ENCODE results near the gene TRIM46. TPM values are rescaled to one million over a fixed set of nuclear protein-coding genes. Genes with fewer than 3 reads are reported as not detected.
A peak's percentile ranks its signal among the peaks of the same experiment; 100 is the strongest.
"Not testable (repeated sequence)": the region's sequence is repeated elsewhere in the genome, so short reads cannot be mapped to it uniquely, and the experiment has no call there.

Gene TRIM46
- total RNA-seq, 1 experiment from 2014 or later = 4.1 TPM

DNA sequence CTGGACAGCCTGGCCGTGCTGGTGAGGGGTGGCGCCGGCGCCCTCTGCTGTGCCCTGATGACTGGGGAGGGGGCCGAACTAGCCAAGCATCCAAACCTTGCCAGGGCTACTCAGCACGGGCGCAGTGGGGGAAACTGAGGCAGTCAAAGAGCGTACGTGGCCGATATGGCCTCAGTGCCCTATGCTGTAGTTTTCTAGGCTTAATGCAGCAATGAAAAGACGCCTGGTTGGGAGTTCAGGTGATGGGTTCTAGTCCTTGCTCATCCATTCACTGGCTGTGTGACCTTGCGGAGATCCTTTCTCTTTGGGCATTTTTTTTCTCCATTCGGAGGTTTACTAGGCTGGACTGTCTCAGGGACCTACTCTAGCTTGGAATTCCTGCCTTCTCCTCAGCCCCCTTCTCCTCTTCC lies 35.7 kb downstream of the TRIM46 start:
- Histone ChIP-seq H3K27ac (ENCODE audit: low read length) (peak overlapping the region; percentile 90), H4K20me1 (ENCODE audit: low read length) (no peaks in the 10 kb centered on the region), H3K4me1 (ENCODE audit: insufficient read depth, low read length) (peaks cover 26% of the 10 kb centered on the region), H2AFZ (ENCODE audit: low read length) (peak overlapping the region; percentile 92), H3K9ac (ENCODE audit: low read length) (peak overlapping the region; percentile 98), H3K4me2 (ENCODE audit: low read length) (peak overlapping the region; percentile 95), H3K27me3 (ENCODE audit: low read length) (no peaks in the 10 kb centered on the region), H3K9me3 (ENCODE audit: low read length) (no peaks in the 10 kb centered on the region), H3K4me3 (ENCODE audit: low read length) (peak overlapping the region; percentile 98), H3K36me3 (ENCODE audit: low read depth, low read length) (no peaks in the 10 kb centered on the region; the same call in 1 of the 2 replicates), H3F3A (ENCODE audit: low read length, unreplicated experiment) (no peaks in the 10 kb centered on the region), H3K9me2 (replicated peaks; ENCODE audit: low read length) (no peaks in the 10 kb centered on the region), H3K79me2 (ENCODE audit: low read length) (peaks cover 12% of the 10 kb centered on the region)
- no peak for TF ChIP-seq EZH2phosphoT487 (IDR thresholded peaks at IDR 0.05; ENCODE audit: borderline replicate concordance, low read length)
- no peak for TF ChIP-seq CTCF (conservative IDR thresholded peaks at IDR 0.05; ENCODE audit: low read depth, low read length)
- no peak for TF ChIP-seq EZH2 (IDR thresholded peaks at IDR 0.05; ENCODE audit: low read length, unreplicated experiment)
- intact Hi-C loops (cut with micrococcal nuclease) = loop anchor here (5.0 kb wide), 1 partner anchor 33 kb away; a partner anchor contains a TSS
- no peak for DNase-seq
- ATAC-seq = no peak
- POLR2A ChIA-PET (ENCODE audit: unreplicated experiment) = interaction anchor here (0.6 to 0.7 kb wide), 2 partner anchors 33 to 54 kb away, joined by 3 read pairs; no protein-coding TSS in a partner anchor
- CTCF ChIA-PET = interaction anchor here (1.0 to 1.2 kb wide), 2 partner anchors 36 to 52 kb away, joined by 4 read pairs; partner anchors contain the start of gene KRTCAP2
- BruUV-seq (replicated peaks) = TSS peak; percentile 85

GRCh38 chr1:155210314-155211104 lies 36.9 kb downstream of the TRIM46 start:
- Histone ChIP-seq H4K20me1 (ENCODE audit: low read length) (no peaks in the 10 kb centered on the region), H3K27me3 (ENCODE audit: low read length) (no peaks in the 10 kb centered on the region), H3K9me2 (replicated peaks; ENCODE audit: low read length) (no peaks in the 10 kb centered on the region), H3K4me1 (ENCODE audit: insufficient read depth, low read length) (peaks cover 26% of the 10 kb centered on the region), H3K4me3 (ENCODE audit: low read length) (peak overlapping the region; percentile 98; the same call in 1 of the 2 replicates), H3K79me2 (ENCODE audit: low read length) (peaks cover 12% of the 10 kb centered on the region), H2AFZ (ENCODE audit: low read length) (no peak overlapping the region), H3K36me3 (ENCODE audit: low read depth, low read length) (no peaks in the 10 kb centered on the region; the same call in 1 of the 2 replicates), H3F3A (ENCODE audit: low read length, unreplicated experiment) (no peaks in the 10 kb centered on the region), H3K4me2 (ENCODE audit: low read length) (peak overlapping the region; percentile 95), H3K27ac (ENCODE audit: low read length) (no peak overlapping the region), H3K9me3 (ENCODE audit: low read length) (no peaks in the 10 kb centered on the region), H3K9ac (ENCODE audit: low read length) (no peak overlapping the region)
- no peak for ATAC-seq
- POLR2A ChIA-PET (ENCODE audit: unreplicated experiment) = no interaction called here
- BruUV-seq (replicated peaks) = no TSS peak
- no peak for TF ChIP-seq EZH2 (IDR thresholded peaks at IDR 0.05; ENCODE audit: low read length, unreplicated experiment)
- TF ChIP-seq CTCF (conservative IDR thresholded peaks at IDR 0.05; ENCODE audit: low read depth, low read length) = no peak
- no peak for TF ChIP-seq EZH2phosphoT487 (IDR thresholded peaks at IDR 0.05; ENCODE audit: borderline replicate concordance, low read length)
- intact Hi-C loops (cut with micrococcal nuclease) = no loop called here
- DNase-seq = no peak
- CTCF ChIA-PET = no interaction called here

DNA sequence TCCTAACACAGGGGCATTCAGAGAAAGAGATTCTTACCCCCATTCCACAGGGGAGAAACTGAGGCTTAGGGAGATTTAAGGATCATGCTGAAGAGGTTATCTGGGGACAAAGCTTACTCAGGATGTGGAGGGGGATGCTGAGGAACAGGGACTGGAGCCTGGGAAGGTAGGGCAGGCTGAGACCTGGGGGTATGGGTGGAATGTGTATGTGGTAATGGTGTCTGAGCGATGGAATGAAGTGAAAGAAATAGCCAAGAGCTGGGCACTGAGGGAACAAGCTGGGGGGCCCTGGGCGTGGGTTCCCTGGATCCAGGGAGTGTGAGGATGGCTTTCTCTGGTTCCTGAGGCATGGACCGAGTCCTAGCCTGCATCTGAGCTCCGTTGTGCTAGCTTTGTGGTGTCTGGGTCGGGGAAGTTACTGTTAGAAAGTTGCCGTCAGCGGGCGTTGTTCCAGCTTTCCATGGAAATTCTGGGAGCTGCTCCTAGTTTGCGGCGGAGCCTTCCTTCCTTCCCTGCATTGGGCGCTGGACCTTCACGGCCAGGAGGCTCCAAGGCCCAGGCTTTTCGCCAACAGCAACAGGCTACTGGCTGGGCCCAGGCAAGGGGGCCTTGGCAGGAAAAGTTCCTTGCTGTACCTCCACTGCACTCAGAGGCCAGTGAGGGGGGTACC lies 37.9 kb downstream of the TRIM46 start:
- H2AFZ ChIP-seq (ENCODE audit: low read length); H3K4me2 ChIP-seq (ENCODE audit: low read length); H3K27ac ChIP-seq (ENCODE audit: low read length); H3K27me3 ChIP-seq (ENCODE audit: low read length); BruUV-seq (replicated peaks); H3K9me3 ChIP-seq (ENCODE audit: low read length); H4K20me1 ChIP-seq (ENCODE audit: low read length); POLR2A ChIA-PET (ENCODE audit: unreplicated experiment); H3F3A ChIP-seq (ENCODE audit: low read length, unreplicated experiment); H3K36me3 ChIP-seq (ENCODE audit: low read depth, low read length); DNase-seq; CTCF ChIA-PET; H3K9me2 ChIP-seq (replicated peaks; ENCODE audit: low read length); intact Hi-C loops (cut with micrococcal nuclease); ATAC-seq; H3K4me3 ChIP-seq (ENCODE audit: low read length); H3K9ac ChIP-seq (ENCODE audit: low read length): not testable (repeated sequence)
- Histone ChIP-seq H3K4me1 (ENCODE audit: insufficient read depth, low read length) (peaks cover 26% of the 10 kb centered on the region), H3K79me2 (ENCODE audit: low read length) (peaks cover 12% of the 10 kb centered on the region)

DNA sequence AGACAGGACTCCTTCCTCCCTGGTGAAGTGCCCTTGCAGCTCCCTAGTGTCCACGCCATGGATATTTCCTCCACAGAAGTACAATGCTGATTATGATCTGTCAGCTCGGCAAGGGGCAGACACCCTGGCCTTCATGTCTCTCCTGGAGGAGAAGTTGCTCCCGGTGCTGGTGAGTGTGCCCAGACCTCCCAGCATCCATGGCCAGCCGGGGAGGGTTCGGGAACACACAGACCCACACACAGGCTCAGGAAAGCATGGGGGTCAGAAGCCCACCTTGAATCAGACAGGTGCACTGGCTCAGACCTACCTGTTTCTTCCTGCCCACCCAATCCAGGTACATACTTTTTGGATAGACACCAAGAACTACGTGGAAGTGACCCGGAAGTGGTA lies 38.4 kb downstream of the TRIM46 start:
- POLR2A ChIA-PET (ENCODE audit: unreplicated experiment); H3F3A ChIP-seq (ENCODE audit: low read length, unreplicated experiment); intact Hi-C loops (cut with micrococcal nuclease); H3K9me2 ChIP-seq (replicated peaks; ENCODE audit: low read length); ATAC-seq; BruUV-seq (replicated peaks); H3K9ac ChIP-seq (ENCODE audit: low read length); H4K20me1 ChIP-seq (ENCODE audit: low read length); H3K27ac ChIP-seq (ENCODE audit: low read length); H2AFZ ChIP-seq (ENCODE audit: low read length); CTCF ChIA-PET; H3K4me3 ChIP-seq (ENCODE audit: low read length); H3K36me3 ChIP-seq (ENCODE audit: low read depth, low read length); H3K9me3 ChIP-seq (ENCODE audit: low read length); DNase-seq; H3K4me2 ChIP-seq (ENCODE audit: low read length); H3K27me3 ChIP-seq (ENCODE audit: low read length): not testable (repeated sequence)
- peaks cover 24% of the 10 kb centered on the region for H3K4me1 ChIP-seq (ENCODE audit: insufficient read depth, low read length)
- H3K79me2 ChIP-seq (ENCODE audit: low read length) = peaks cover 12% of the 10 kb centered on the region

DNA sequence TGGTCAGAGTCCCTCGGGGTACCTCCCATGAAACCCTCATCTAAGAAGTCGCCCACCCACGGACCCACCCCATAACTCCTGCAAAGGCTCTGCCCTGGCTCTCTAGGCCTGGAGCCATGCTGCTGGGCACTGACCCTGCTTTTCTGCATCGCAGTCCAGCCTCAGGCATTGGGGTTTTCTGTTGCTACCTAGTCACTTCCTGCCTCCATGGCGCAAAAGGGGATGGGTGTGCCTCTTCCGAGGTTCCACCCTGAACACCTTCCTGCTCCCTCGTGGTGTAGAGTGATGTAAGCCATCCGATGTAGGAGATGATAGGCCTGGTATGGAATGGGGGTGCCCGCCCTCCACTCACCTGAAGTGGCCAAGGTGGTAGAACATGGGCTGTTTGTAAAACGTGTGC lies 41.1 kb downstream of the TRIM46 start:
- H3K9me3 ChIP-seq (ENCODE audit: low read length); DNase-seq; H3K9ac ChIP-seq (ENCODE audit: low read length); H3K4me1 ChIP-seq (ENCODE audit: insufficient read depth, low read length); H3F3A ChIP-seq (ENCODE audit: low read length, unreplicated experiment); H3K79me2 ChIP-seq (ENCODE audit: low read length); H3K9me2 ChIP-seq (replicated peaks; ENCODE audit: low read length); H3K36me3 ChIP-seq (ENCODE audit: low read depth, low read length); H2AFZ ChIP-seq (ENCODE audit: low read length); H3K4me3 ChIP-seq (ENCODE audit: low read length); intact Hi-C loops (cut with micrococcal nuclease); BruUV-seq (replicated peaks); CTCF ChIA-PET; H3K4me2 ChIP-seq (ENCODE audit: low read length); H3K27me3 ChIP-seq (ENCODE audit: low read length); H4K20me1 ChIP-seq (ENCODE audit: low read length); H3K27ac ChIP-seq (ENCODE audit: low read length); ATAC-seq; POLR2A ChIA-PET (ENCODE audit: unreplicated experiment): not testable (repeated sequence)

Measured in PC-3 (cell line).